H54 (cell line): ENCODE results near the gene GPATCH2.
"Not testable (repeated sequence)": the region's sequence is repeated elsewhere in the genome, so short reads cannot be mapped to it uniquely, and the experiment has no call there.

Experiments
- DNase-seq: peaks from one replicate; pipeline ENCODE4 v3.0.0; 2011; ENCODE audit warnings: low spot score, mixed read lengths; ENCODE audit not compliant: insufficient read length
- FAIRE-seq: peaks from 3 replicates; lab custom pipeline; 2011; peaks lifted over from hg19 to GRCh38; lab: Jason Lieb, UNC
- POLR2A ChIP-seq: IDR thresholded peaks from 2 replicates; pipeline ENCODE4 v1.6.1; 2011; ENCODE audit warnings: low read depth, mild to moderate bottlenecking, low read length

The GPATCH2 gene

GRCh38 chr1:217526636-217527035, 104.3 kb downstream of the GPATCH2 start:
- FAIRE-seq (no peak), DNase-seq (no peak)
- TF ChIP-seq POLR2A: no peak

GRCh38 chr1:217525773-217526490, 105.0 kb downstream of the GPATCH2 start:
- DNase-seq (no peak), FAIRE-seq (no peak)
- TF ChIP-seq POLR2A: no peak

DNA sequence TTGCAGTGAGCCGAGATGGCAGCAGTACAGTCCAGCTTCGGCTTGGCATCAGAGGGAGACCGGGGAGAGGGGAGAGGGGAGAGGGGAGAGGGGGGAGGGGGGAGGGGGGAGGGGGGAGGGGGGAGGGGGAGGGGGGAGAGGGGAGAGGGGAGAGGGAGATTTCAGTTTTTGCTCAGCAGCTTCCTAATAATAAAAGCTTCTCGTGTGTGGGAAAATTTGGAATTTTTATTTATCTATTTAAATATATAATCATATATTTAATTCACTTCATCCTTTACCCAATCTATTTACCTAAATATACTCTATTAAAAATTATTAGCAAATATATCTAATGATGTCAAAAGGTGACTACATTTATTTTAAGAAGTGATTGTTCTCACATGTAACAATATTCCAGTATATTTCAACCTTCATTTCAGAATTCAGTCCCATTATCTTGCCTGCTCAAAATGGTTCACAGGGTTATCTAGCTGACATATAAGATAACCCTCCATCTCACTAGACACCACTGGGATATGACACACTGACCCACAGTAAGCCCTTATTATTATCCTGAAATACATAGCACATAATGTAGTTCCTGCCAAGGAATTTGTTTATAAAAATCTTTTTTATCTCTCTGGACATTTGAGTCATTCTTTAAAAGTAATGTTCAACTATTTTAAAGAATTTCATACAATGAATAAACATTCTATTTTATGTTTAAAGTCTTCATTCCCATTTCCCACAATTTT, 105.9 kb downstream of the GPATCH2 start:
- FAIRE-seq (no peak), DNase-seq (no peak)
- TF ChIP-seq POLR2A: no peak

- FAIRE-seq, DNase-seq: not testable (repeated sequence)
Observed at GRCh38 chr1:217523921-217524320, 107.0 kb downstream of the GPATCH2 start.

- FAIRE-seq (no peak), DNase-seq (no peak)
- no peak for TF ChIP-seq POLR2A
Observed at GRCh38 chr1:217522277-217522676, 108.6 kb downstream of the GPATCH2 start.

GRCh38 chr1:217521317-217521716, 109.6 kb downstream of the GPATCH2 start:
- no peak for DNase-seq
- no peak for TF ChIP-seq POLR2A
- no peak for FAIRE-seq

GRCh38 chr1:217506878-217507277, 124.0 kb downstream of the GPATCH2 start:
- TF ChIP-seq POLR2A: no peak
- no peak for DNase-seq
- peak; percentile 70 for FAIRE-seq

GRCh38 chr1:217498209-217498608, 132.7 kb downstream of the GPATCH2 start:
- no peak for TF ChIP-seq POLR2A
- DNase-seq: no peak
- FAIRE-seq: no peak

DNA sequence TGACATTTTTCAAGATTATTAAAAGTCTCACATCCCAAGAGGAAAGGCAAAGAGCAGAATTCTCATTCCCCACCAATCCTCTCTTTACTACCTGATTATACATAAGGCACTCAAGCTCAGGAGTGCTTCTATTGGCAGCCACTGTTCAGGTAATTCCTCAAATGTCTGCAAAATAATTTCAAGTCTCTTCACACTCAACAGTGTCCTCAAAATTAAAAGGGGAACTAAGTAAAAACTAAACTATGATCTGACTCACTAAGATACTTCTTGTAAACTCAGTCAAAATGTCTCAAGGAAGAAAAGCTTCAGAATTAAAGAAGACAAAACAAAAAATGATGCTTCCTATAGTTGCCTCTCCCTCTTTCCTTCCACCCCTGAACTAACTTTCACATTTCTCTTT, 135.6 kb downstream of the GPATCH2 start:
- TF ChIP-seq POLR2A: no peak
- FAIRE-seq: no peak
- DNase-seq: no peak

- FAIRE-seq: no peak
- DNase-seq: no peak
- TF ChIP-seq POLR2A: no peak
Observed at GRCh38 chr1:217494767-217495166, 136.1 kb downstream of the GPATCH2 start.

DNA sequence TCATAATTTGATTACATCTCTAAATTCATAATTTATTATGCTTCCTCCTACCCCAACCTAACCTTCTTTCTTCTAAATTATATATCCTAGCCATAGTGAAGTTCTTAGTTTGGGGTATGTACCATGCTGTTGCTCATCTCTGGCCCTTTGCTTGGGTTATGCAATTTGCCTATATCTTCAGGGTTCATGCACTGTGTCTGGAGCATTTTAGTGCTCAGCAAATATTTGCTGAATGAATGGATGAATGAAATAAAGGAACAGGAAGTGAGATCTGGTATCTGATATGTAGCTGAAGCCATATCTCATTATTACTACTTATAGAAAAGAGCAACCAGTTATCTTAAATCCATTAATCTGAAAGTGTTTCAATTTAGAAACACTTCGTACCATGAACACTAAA, 137.6 kb downstream of the GPATCH2 start:
- FAIRE-seq (no peak), DNase-seq (no peak)

DNA sequence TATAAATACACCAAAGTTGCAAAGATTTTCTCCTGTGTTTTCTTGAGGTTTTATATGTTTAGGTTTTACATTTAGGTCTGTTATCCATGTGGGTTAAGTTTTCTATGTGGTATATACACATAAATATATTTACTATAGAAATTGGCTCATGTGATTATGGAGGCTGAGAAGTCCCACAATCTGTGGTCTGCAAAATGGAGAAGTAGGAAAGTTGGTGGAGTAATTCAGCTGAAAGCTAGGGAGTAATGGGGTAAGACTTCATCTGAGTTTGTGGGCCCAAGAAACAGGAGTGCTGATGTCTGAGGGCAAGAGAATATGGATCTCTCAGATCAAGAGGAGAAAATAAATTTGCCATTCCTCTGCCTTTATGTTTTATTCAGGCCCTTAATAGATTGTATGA, 146.0 kb downstream of the GPATCH2 start:
- no peak for DNase-seq
- no peak for FAIRE-seq
- TF ChIP-seq POLR2A: no peak

More for the DNA sequence above, 137.6 kb downstream of the GPATCH2 start:
- TF ChIP-seq POLR2A: no peak

- TF ChIP-seq POLR2A: no peak
- FAIRE-seq (peak; percentile 95), DNase-seq (peak; percentile 28)
Observed at GRCh38 chr1:217482356-217483102, 148.4 kb downstream of the GPATCH2 start.

DNA sequence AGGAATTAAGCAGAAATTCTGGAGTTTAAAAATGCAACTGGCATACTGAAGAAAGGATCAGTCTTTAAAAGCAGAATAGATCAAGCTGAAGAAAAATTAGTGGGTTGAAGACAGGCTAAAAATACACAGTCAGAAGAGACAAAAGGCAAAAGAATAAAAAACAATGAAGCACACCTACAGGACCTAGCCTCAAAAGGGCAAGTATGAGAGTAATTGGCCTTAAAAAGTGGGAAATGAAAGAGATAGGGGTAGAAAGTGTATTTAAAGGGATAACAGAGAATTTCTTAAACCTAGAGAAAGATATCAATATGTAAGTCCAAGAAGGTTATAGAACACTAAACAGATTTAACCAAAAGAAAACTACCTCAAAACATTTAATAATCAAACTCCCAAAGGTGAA, 152.4 kb downstream of the GPATCH2 start:
- no peak for TF ChIP-seq POLR2A
- FAIRE-seq (no peak), DNase-seq (no peak)
